Fibroblast of lung (primary cell): Measurements from ENCODE around the gene GRIN3A. TPM values are rescaled to one million over a fixed set of nuclear protein-coding genes. Genes with fewer than 3 reads are reported as not detected.

ENCODE experiments used
- DNase-seq, 2 donors: peaks; one replicate each; pipeline versions ENCODE4 v3.0.0 to v3.0.0-alpha.2; 2010; ENCODE audit warnings: low read depth in 2 of 2
- H2AFZ ChIP-seq: 2 replicates; pipeline ENCODE4 v1.5.1; 2012; ENCODE audit warnings: low read length, control low read depth, inconsistent platforms
- H3K27ac ChIP-seq: 2 replicates; pipeline ENCODE4 v1.5.1; 2011; ENCODE audit warnings: low read length, control low read depth; ENCODE audit not compliant: insufficient read depth
- H3K27me3 ChIP-seq: 2 replicates; pipeline ENCODE4 v1.5.1; 2011; ENCODE audit warnings: mild to moderate bottlenecking, low read length; ENCODE audit not compliant: control insufficient read depth, insufficient read depth
- H3K36me3 ChIP-seq: 2 replicates; pipeline ENCODE4 v1.5.1; 2011; ENCODE audit warnings: low read length; ENCODE audit not compliant: control insufficient read depth, insufficient read depth
- H3K4me1 ChIP-seq: 2 replicates; pipeline ENCODE4 v1.5.1; 2011; ENCODE audit warnings: low read length; ENCODE audit not compliant: control insufficient read depth, insufficient read depth; ENCODE audit errors: extremely low read depth
- H3K4me2 ChIP-seq: 2 replicates; pipeline ENCODE4 v1.5.1; 2011; ENCODE audit warnings: low read length, control low read depth; ENCODE audit not compliant: insufficient read depth; ENCODE audit errors: extremely low read depth
- H3K4me3 ChIP-seq, 4 experiments: fragments of 200-600 bp in 1 of 4; sonication (generic) in 1 of 4; replicated peaks in 1 of 4; 2 replicates each; pipeline ENCODE4 v1.5.1; 2011 to 2016; ENCODE audit warnings: low read length in 4 of 4, low read depth in 3 of 4, mild to moderate bottlenecking in 3 of 4, control low read depth in 2 of 4, inconsistent platforms in 1 of 4, mixed read lengths in 1 of 4; ENCODE audit not compliant: insufficient read depth in 1 of 4; ENCODE audit errors: control extremely low read depth in 1 of 4
- H3K79me2 ChIP-seq: 2 replicates; pipeline ENCODE4 v1.5.1; 2012; ENCODE audit warnings: mild to moderate bottlenecking, low read length, inconsistent platforms; ENCODE audit not compliant: control insufficient read depth, insufficient read depth
- H3K9ac ChIP-seq: 2 replicates; pipeline ENCODE4 v1.5.1; 2011; ENCODE audit warnings: mild to moderate bottlenecking, low read length, control low read depth; ENCODE audit not compliant: insufficient read depth
- H3K9me3 ChIP-seq: 2 replicates; pipeline ENCODE4 v1.5.1; 2012; ENCODE audit warnings: low read depth, low read length; ENCODE audit not compliant: control insufficient read depth, insufficient read depth
- H4K20me1 ChIP-seq: 2 replicates; pipeline ENCODE4 v1.5.1; 2011; ENCODE audit warnings: low read length; ENCODE audit not compliant: control insufficient read depth, insufficient read depth; ENCODE audit errors: extremely low read depth
- CTCF ChIP-seq, 2 donors: IDR thresholded peaks in 1 of 2; conservative IDR thresholded peaks in 1 of 2; 1 replicate in 1 of 2; 2 replicates in 1 of 2; pipeline ENCODE4 v1.5.1; 2011 to 2012; ENCODE audit warnings: low read length in 2 of 2, control low read depth in 1 of 2, inconsistent platforms in 1 of 2, low read depth in 1 of 2, mild to moderate bottlenecking in 1 of 2
- EZH2 ChIP-seq: IDR thresholded peaks from 2 replicates; pipeline ENCODE4 v1.5.1; 2012; ENCODE audit warnings: low read length, control low read depth, mild to moderate bottlenecking; ENCODE audit errors: missing control alignments
- polyA plus RNA-seq, 2 donors: library from polyadenylated mRNA; depleted of rRNA in 1 of 2; stranded (reverse) in 1 of 2; unstranded in 1 of 2; fragments of >200 nt; gene quantifications; 2 replicates each; pipeline ENCODE4 v1.2.1, GENCODE V29; 2011 to 2012; ENCODE audit warnings: missing spikeins in 1 of 2
- total RNA-seq: library from RNA; depleted of rRNA; stranded (reverse); fragments of >200 nt; gene quantifications from 2 replicates; pipeline ENCODE4 v1.2.1, GENCODE V29; 2014

GRIN3A gene
- total and polyA plus RNA-seq, 2 donors (not counting 1 experiment from before 2014, with no cell fraction given): not detected

GRCh38 chr9:101524371-101524770 lies 214.1 kb downstream of the GRIN3A start:
- H3K9me3 ChIP-seq: no peaks in the 10 kb centered on the region
- no peak overlapping the region for H3K9ac ChIP-seq
- H3K36me3 ChIP-seq: no peaks in the 10 kb centered on the region
- H3K4me3 ChIP-seq: no peak overlapping the region
- no peaks in the 10 kb centered on the region for H3K4me1 ChIP-seq
- no peak overlapping the region for H2AFZ ChIP-seq
- H3K4me2 ChIP-seq: no peak overlapping the region
- DNase-seq: no peak
- no peaks in the 10 kb centered on the region for H3K27me3 ChIP-seq
- TF ChIP-seq CTCF (conservative IDR thresholded peaks at IDR 0.05 in 1 of 2, IDR thresholded peaks at IDR 0.05 in 1 of 2; ENCODE audit: low read depth in 1 of 2, low read length in 2 of 2) (no peak), EZH2 (no peak)
- H3K27ac ChIP-seq: no peak overlapping the region
- H4K20me1 ChIP-seq: no peaks in the 10 kb centered on the region
- no peaks in the 10 kb centered on the region for H3K79me2 ChIP-seq

Other genes starting within 250 kb of the GRIN3A start
- gene RNF20, start 204.8 kb downstream of the GRIN3A start, total RNA-seq: 29.6 and 34.2 TPM in 2 replicates
- 20.1 and 23.0 TPM in 2 replicates for gene RNF20, start 204.8 kb downstream of the GRIN3A start, polyA plus RNA-seq
- not detected in 2 replicates for gene PPP3R2, start 143.7 kb downstream of the GRIN3A start, total RNA-seq
- not detected in 2 replicates for gene PPP3R2, start 143.7 kb downstream of the GRIN3A start, polyA plus RNA-seq